NAMALWA (cell line): ENCODE results near the gene ZNF407.
"Not testable (repeated sequence)": the region's sequence is repeated elsewhere in the genome, so short reads cannot be mapped to it uniquely, and the experiment has no call there.

Source experiments
- DNase-seq: peaks from one replicate; pipeline ENCODE4 v3.0.0-alpha.2; 2015; ENCODE audit warnings: low spot score

Gene ZNF407

DNA sequence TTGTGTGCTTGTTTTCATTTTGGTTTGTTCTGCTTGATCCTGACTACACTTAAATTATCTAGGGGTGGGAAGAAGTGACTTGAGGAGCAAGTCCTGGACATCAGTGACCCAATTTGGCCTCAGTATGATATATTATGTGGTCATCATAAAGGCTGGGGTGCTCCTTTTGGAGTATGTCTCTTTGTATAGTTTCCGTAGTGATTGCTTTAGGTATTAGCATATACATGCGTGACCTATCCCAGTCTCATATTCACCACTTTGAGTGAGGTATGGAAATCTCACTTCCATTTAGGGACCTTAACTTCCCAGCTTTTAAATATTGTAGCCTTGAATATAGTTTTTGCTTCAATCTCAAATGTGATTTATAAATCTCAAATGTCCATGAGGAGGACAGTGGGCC is 370.3 kb downstream of the ZNF407 start:
- DNase-seq, result no peak

DNA sequence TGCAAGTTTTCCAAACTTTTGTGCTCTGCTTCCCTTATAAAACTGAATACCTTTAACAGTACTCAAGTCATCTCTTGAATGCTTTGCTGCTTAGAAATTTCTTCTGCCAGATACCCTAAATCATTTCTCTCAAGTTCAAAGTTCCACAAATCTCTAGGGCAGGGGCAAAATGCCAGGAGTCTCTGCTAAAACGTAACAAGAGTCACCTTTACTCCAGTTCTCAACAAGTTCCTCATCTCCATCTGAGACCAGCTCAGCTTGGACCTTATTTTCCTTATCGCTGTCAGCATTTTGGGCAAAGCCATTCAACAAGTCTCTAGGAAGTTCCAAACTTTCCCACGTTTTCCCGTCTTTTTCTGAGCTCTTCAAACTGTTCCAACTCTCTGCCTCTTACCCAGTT is 373.7 kb downstream of the ZNF407 start:
- not testable (repeated sequence) for DNase-seq

- not testable (repeated sequence) for DNase-seq
Measured at GRCh38 chr18:74971776-74972175, 374.1 kb downstream of the ZNF407 start.

- no peak for DNase-seq
Measured at GRCh38 chr18:74972354-74972753, 374.7 kb downstream of the ZNF407 start.

DNA sequence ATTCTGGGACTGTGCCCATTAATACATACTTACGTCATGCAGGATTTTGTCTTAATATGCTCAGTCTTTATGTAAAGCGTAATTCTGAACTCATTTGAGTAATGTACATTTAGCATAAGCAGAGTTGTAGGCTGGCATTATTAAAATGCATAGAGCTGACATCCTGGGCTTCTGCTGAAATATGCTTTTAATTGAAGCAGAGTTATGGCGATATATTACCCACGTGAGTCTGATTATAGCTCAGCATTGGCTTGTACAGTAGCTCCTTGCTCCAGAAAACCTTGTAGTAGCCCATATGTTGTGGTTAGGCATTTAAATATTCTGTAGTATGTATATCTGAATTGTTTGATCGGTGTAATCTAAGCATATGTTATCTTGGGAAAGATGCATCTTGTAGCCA is 377.3 kb downstream of the ZNF407 start:
- DNase-seq, result no peak

DNA sequence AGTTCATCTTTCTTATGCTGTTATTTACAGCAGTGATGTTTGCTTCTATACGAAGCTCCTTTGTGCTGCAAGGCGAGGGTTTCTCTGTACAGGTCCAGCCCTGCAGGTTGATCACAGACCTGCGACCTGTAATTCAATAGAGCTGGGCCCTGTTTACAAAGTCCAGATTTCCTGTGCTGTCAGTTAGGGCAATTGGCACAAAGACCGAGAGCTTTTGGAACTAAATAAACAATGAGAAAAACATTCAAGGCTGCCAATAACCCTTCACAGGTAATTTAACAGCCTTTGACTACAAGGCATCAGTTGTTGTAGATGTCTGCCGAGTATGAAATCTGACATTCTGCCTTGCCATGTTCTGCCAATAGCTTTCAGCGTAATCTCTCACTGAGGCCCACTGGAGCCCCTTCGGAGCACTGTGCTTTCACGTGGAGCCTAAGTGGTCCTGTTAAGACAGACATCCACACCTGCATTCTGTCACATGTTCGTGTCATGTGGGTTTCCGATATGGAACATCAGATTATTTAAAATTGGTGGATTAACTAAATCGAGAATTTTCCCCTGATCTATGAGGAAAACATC is 378.8 kb downstream of the ZNF407 start:
- DNase-seq, result no peak

DNA sequence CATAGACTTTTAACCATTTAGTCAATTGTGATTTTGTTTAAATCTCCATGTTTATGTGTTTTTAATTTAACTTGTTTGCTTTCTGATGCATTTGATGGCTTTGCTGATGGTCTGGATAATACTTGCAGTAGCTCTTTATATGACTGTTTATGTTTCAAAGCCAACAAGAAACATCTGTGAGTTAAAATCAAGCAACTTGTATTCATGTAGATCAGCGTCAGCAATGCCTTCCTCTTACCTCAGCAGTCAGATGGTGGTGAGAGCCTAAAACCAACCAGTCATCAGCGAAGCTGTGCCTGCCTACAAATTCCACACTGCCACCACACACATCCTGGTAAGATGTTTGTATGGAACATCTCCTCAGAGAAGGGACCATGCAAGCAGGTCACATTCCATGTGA is 379.4 kb downstream of the ZNF407 start:
- no peak for DNase-seq

- no peak for DNase-seq
Measured at GRCh38 chr18:74980669-74981068, 383.0 kb downstream of the ZNF407 start.

DNA sequence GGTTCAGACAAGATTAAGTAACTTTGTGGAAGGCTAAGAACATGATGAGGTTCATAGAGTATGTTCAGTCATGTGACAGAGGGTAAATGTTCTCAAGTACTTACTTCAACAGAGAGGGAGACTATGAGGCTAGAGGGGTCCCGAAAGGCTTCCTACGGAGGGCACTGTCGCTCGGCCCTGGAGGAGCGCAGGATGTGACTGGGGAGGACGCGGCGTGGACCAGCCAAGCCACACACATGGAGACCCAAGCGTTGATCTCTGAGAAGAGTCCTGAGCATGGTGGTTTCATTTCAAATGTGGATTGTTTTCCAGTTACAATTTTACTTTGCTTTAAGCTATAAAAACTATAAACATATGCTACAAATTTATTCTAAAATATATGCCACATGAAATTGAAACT is 383.8 kb downstream of the ZNF407 start:
- DNase-seq, result no peak

- no peak for DNase-seq
Measured at GRCh38 chr18:74982946-74983635, 385.4 kb downstream of the ZNF407 start.

DNA sequence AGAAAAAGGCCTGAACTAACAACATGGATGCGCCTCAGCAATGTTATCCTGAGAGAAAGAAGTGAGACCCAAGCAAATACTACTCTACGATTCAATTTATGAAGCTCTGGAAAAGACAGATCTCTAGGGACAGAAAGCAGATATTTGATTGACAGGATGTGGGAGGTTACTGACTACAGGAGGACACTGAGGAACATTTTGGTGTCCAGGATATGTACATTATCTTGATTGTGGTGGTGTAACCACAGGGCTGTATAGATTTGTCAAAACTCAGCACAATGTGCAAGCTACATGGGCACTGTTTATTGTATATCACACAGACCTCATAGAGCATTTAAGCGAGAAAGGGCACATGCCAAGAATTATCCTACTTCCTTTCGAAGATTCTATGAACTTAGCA is 391.5 kb downstream of the ZNF407 start:
- DNase-seq, result no peak

DNA sequence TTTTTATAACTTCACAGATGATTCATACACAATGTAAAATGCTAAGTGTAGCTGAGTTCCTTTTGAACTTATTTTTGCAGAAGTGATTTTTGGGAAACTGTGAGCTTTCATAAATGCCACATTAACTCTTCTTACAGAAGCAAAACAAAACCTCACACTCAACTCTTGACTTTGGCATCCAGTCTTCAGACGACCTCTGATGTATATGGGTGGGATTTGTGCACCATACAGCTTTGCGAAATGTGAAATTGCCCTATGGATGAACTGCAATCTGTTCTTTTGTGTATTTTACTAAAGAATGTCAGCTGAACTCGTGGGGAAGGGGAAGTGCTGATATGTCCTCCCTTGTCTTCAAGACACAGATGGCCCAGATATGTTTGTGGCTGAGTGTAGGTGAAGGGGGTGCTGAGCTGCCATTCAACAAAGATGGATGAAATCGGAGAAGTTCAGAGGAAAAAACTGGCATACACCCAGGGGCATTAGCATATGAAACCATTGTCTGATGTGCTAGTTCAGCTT is 393.0 kb downstream of the ZNF407 start:
- peak; percentile 3 for DNase-seq

GRCh38 chr18:74994502-74995418 is 397.1 kb downstream of the ZNF407 start:
- DNase-seq, result peak; percentile 60

- no peak for DNase-seq
Measured at GRCh38 chr18:74995419-74995736, 397.7 kb downstream of the ZNF407 start.

- no peak for DNase-seq
Measured at GRCh38 chr18:74996055-74996454, 398.4 kb downstream of the ZNF407 start.

- no peak for DNase-seq
Measured at GRCh38 chr18:74996996-74997395, 399.3 kb downstream of the ZNF407 start.

GRCh38 chr18:75000920-75001319 is 403.2 kb downstream of the ZNF407 start:
- no peak for DNase-seq

- DNase-seq, result no peak
Measured at GRCh38 chr18:75003039-75003438, 405.4 kb downstream of the ZNF407 start.

- DNase-seq, result no peak
Measured at GRCh38 chr18:75003764-75004690, 406.4 kb downstream of the ZNF407 start.

- DNase-seq, result no peak
Measured at GRCh38 chr18:75005626-75006025, 408.0 kb downstream of the ZNF407 start.

GRCh38 chr18:75008186-75008585 is 410.5 kb downstream of the ZNF407 start:
- no peak for DNase-seq

- no peak for DNase-seq
Measured at GRCh38 chr18:75009296-75009695, 411.6 kb downstream of the ZNF407 start.
